HL-60 (cell line): ENCODE data around the gene IRX2.

ENCODE experiments used
- DNase-seq, 2 experiments: peaks; one replicate each; pipeline ENCODE4 v3.0.0-alpha.2; 2010 to 2020; ENCODE audit warnings: low read depth in 1 of 2, low spot score in 1 of 2
- H3K27ac ChIP-seq: fragments of 250-450 bp; sonication (Bioruptor Pico); replicated peaks from 2 replicates; pipeline ENCODE4 v1.5.1; 2020; ENCODE audit warnings: mild to moderate bottlenecking, moderate library complexity
- H3K27me3 ChIP-seq: fragments of 250-450 bp; sonication (Bioruptor Pico); 2 replicates; pipeline ENCODE4 v1.5.1; 2021; ENCODE audit warnings: mild to moderate bottlenecking, moderate library complexity; ENCODE audit not compliant: insufficient read depth, poor library complexity, severe bottlenecking
- H3K4me3 ChIP-seq: replicated peaks from 2 replicates; pipeline ENCODE4 v1.5.1; 2011; ENCODE audit warnings: mild to moderate bottlenecking, control low read depth, low read length; ENCODE audit not compliant: insufficient read depth
- GABPA ChIP-seq: IDR thresholded peaks from 2 replicates; pipeline ENCODE4 v1.6.1; 2012; ENCODE audit warnings: low read depth
- POLR2AphosphoS5 ChIP-seq: IDR thresholded peaks from 2 replicates; pipeline ENCODE4 v1.6.1; 2012; ENCODE audit warnings: low read depth
- SPI1 ChIP-seq: IDR thresholded peaks from 2 replicates; pipeline ENCODE4 v1.6.1; 2012; ENCODE audit warnings: low read depth, mild to moderate bottlenecking, borderline replicate concordance
- TF ChIP-seq, protein P1 (sequence below): IDR thresholded peaks from one replicate; pipeline ENCODE4 v1.5.1; 2011; ENCODE audit warnings: low read length, control low read depth, inconsistent platforms; ENCODE audit not compliant: insufficient read depth
- TF ChIP-seq, protein P2 (sequence below): IDR thresholded peaks from 2 replicates; pipeline ENCODE4 v1.6.1; 2012; ENCODE audit warnings: low read depth; ENCODE audit not compliant: insufficient replicate concordance

The IRX2 gene

DNA sequence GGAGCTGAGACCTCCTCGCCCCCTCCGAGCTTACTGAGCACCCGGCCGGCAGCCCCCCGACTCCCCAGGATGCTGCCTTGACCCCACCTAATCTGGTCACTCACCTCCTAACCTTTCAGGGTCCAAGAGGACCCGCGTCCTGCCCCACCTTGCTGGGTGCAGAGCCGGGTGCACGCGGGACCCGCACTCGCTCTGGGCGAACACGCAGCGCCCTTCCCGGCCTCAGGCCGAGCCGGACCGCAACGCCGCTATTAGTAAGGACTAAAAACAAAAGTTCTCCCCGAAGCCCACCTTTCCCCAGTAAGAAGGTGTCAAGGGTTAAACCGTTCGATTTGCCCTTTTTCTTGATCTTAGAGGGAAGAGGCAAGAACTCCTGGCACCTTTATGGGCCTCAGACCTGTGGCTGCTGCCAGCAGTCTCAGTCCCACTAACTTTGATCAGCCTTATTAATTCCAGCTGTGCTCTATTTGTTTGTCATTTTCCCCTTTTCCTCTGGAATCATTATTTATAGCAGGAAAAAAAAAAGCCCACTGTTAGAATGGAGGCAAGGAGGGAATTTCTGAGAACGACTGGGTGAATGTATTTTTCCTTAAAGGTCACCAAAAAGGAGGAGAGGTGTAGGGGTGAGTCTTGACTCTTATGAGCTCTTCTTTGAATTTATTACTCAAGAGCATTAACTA lies 10.5 kb downstream of the IRX2 start:
- Histone ChIP-seq H3K27ac (no peak overlapping the region), H3K27me3 (peaks cover 63% of the 10 kb centered on the region), H3K4me3 (no peak overlapping the region)
- TF ChIP-seq, protein P1, sequence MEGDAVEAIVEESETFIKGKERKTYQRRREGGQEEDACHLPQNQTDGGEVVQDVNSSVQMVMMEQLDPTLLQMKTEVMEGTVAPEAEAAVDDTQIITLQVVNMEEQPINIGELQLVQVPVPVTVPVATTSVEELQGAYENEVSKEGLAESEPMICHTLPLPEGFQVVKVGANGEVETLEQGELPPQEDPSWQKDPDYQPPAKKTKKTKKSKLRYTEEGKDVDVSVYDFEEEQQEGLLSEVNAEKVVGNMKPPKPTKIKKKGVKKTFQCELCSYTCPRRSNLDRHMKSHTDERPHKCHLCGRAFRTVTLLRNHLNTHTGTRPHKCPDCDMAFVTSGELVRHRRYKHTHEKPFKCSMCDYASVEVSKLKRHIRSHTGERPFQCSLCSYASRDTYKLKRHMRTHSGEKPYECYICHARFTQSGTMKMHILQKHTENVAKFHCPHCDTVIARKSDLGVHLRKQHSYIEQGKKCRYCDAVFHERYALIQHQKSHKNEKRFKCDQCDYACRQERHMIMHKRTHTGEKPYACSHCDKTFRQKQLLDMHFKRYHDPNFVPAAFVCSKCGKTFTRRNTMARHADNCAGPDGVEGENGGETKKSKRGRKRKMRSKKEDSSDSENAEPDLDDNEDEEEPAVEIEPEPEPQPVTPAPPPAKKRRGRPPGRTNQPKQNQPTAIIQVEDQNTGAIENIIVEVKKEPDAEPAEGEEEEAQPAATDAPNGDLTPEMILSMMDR, result no peak
- TF ChIP-seq, protein P2, sequence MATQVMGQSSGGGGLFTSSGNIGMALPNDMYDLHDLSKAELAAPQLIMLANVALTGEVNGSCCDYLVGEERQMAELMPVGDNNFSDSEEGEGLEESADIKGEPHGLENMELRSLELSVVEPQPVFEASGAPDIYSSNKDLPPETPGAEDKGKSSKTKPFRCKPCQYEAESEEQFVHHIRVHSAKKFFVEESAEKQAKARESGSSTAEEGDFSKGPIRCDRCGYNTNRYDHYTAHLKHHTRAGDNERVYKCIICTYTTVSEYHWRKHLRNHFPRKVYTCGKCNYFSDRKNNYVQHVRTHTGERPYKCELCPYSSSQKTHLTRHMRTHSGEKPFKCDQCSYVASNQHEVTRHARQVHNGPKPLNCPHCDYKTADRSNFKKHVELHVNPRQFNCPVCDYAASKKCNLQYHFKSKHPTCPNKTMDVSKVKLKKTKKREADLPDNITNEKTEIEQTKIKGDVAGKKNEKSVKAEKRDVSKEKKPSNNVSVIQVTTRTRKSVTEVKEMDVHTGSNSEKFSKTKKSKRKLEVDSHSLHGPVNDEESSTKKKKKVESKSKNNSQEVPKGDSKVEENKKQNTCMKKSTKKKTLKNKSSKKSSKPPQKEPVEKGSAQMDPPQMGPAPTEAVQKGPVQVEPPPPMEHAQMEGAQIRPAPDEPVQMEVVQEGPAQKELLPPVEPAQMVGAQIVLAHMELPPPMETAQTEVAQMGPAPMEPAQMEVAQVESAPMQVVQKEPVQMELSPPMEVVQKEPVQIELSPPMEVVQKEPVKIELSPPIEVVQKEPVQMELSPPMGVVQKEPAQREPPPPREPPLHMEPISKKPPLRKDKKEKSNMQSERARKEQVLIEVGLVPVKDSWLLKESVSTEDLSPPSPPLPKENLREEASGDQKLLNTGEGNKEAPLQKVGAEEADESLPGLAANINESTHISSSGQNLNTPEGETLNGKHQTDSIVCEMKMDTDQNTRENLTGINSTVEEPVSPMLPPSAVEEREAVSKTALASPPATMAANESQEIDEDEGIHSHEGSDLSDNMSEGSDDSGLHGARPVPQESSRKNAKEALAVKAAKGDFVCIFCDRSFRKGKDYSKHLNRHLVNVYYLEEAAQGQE, result no peak
- no peak for TF ChIP-seq POLR2AphosphoS5
- no peak for DNase-seq

DNA sequence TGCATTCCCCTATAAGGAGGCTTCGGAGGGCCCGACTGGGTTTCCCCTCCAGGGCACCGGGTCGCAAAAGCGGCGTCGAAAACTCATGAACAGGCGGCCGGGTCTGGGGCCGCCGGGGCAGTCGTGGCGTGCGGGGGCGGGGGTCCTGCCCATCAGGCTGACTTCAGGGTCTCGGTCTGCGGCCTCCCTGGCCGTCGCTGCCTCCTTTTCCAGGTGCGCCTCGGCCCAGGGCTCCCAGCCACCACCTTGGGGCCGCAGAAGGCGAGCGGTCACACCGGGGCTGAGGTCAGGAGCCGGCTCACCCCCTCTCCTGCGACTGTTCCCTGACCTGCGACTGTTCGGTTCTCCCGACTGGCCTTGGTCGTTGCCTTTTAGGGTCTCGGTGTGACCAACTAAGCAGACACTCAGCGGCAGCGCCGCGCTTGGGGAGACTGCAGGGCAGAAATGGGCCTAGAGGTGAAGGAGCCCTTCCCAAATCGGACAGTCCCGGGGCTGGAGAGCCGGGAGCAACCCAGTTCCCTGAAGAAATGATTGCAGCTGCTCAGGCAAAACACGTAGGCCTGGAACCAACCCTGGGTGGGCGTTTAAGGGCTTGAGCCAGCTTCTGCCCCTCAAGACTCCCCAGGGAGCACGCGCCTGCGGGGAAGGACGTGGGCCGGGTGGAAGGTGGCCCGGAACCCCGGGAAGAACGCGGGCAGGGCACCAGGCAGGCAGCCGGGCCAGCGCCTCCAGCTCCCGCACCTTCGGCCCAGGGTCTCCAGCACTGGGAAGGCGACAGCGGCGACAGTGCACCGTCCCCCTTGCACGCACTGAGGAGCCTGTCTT lies 11.2 kb downstream of the IRX2 start:
- Histone ChIP-seq H3K27me3 (peaks cover 61% of the 10 kb centered on the region), H3K27ac (no peak overlapping the region), H3K4me3 (no peak overlapping the region)
- TF ChIP-seq GABPA (no peak), POLR2AphosphoS5 (no peak), SPI1 (no peak)
- TF ChIP-seq, protein P1, result no peak
- TF ChIP-seq, protein P2, result no peak
- no peak for DNase-seq

DNA sequence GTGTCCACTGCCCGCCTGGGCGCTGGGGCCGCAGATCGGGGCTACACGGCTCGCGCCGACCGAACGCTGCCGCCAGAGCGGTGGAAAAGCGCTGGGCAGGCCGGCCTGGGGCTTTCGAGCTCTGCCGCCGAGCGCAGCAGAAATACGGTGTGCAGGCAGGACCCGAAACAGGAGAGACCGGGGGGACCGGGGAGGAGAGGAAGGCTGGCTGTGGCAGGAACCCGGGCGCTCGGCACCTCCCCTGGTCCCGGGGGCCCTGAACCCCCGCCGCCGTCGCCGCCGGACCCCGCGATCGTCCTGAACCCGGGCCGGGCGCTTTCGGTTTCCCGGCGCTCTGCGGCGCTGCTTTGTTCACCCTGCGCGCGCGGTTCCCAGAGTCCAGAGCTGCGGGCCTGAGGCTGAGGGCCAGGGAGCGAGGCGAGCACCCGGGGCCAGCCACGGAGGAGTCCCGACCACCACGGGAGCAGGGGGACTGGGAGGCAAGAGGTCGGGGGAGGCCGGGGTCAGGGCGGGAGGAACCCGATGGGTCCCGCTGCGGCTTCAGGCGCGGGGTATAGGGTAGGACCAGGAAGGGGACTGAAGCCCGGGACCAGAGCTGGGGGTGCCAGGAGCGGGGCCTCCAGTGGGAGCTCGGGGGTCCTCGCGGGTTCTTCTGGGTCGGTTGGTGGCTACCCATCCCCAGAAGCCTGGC lies 12.0 kb downstream of the IRX2 start:
- TF ChIP-seq, protein P2, result no peak
- TF ChIP-seq POLR2AphosphoS5, result no peak
- TF ChIP-seq, protein P1, result no peak
- TF ChIP-seq SPI1, result no peak
- no peak for TF ChIP-seq GABPA
- peaks cover 55% of the 10 kb centered on the region for H3K27me3 ChIP-seq
- no peak overlapping the region for H3K27ac ChIP-seq
- H3K4me3 ChIP-seq, result no peak overlapping the region
- no peak for DNase-seq
